RWPE2 (cell line): ENCODE measurements around the gene GREB1.

ENCODE experiments used
- ATAC-seq: fragments of 200-7000 bp; cut with Tn5 transposase; 3 replicates; pipeline ENCODE4 v1.9.1; 2021; ENCODE audit warnings: low read depth
- DNase-seq: peaks from one replicate; pipeline ENCODE4 v3.0.0-alpha.2; 2020; ENCODE audit warnings: low spot score
- H3K27ac ChIP-seq: fragments of 450-650 bp; 2 replicates; pipeline ENCODE4 v1.5.1; 2017; ENCODE audit warnings: mild to moderate bottlenecking; ENCODE audit not compliant: poor library complexity, severe bottlenecking
- H3K27me3 ChIP-seq: fragments of 250-450 bp; sonication (Bioruptor Pico); 2 replicates; pipeline ENCODE4 v1.5.1; 2021; ENCODE audit warnings: mild to moderate bottlenecking, moderate library complexity; ENCODE audit not compliant: insufficient read depth, poor library complexity, severe bottlenecking
- H3K36me3 ChIP-seq: fragments of 250-450 bp; sonication (Bioruptor Pico); 2 replicates; pipeline ENCODE4 v1.5.1; 2020; ENCODE audit warnings: low read depth, mild to moderate bottlenecking, moderate library complexity
- H3K4me1 ChIP-seq: fragments of 250-450 bp; sonication (Bioruptor Pico); 2 replicates; pipeline ENCODE4 v1.5.1; 2021; ENCODE audit warnings: mild to moderate bottlenecking, moderate library complexity; ENCODE audit not compliant: insufficient read depth, poor library complexity, severe bottlenecking
- H3K4me3 ChIP-seq: fragments of 250-450 bp; sonication (Bioruptor Pico); 2 replicates; pipeline ENCODE4 v1.5.1; 2021; ENCODE audit warnings: mild to moderate bottlenecking, moderate library complexity; ENCODE audit not compliant: severe bottlenecking
- H3K9me3 ChIP-seq: fragments of 250-450 bp; sonication (Bioruptor Pico); 2 replicates; pipeline ENCODE4 v1.5.1; 2021; ENCODE audit warnings: mild to moderate bottlenecking, moderate library complexity; ENCODE audit not compliant: severe bottlenecking
- CTCF ChIP-seq: fragments of 450-650 bp; IDR thresholded peaks from one replicate; pipeline ENCODE4 v1.5.1; 2017; ENCODE audit warnings: mild to moderate bottlenecking, moderate library complexity; ENCODE audit not compliant: poor library complexity, severe bottlenecking

GREB1 gene

GRCh38 chr2:11550302-11550701, 16.5 kb downstream of the GREB1 start:
- DNase-seq: no peak

GRCh38 chr2:11550901-11551568, 17.2 kb downstream of the GREB1 start:
- Histone ChIP-seq H3K27ac (no peak overlapping the region), H3K9me3 (no peaks in the 10 kb centered on the region), H3K36me3 (no peaks in the 10 kb centered on the region; the same call in 1 of the 2 replicates), H3K4me1 (peaks cover 6% of the 10 kb centered on the region), H3K4me3 (no peak overlapping the region), H3K27me3 (peaks cover 23% of the 10 kb centered on the region)
- ATAC-seq: no peak
- no peak for DNase-seq
- TF ChIP-seq CTCF: no peak

More at GRCh38 chr2:11550302-11550701, 16.5 kb downstream of the GREB1 start:
- ATAC-seq: no peak
- Histone ChIP-seq H3K4me3 (no peak overlapping the region), H3K36me3 (no peaks in the 10 kb centered on the region; the same call in 1 of the 2 replicates), H3K9me3 (no peaks in the 10 kb centered on the region), H3K4me1 (peaks cover 6% of the 10 kb centered on the region), H3K27me3 (peaks cover 17% of the 10 kb centered on the region), H3K27ac (no peak overlapping the region)
- TF ChIP-seq CTCF: no peak

- Histone ChIP-seq H3K9me3 (no peaks in the 10 kb centered on the region), H3K27me3 (peaks cover 30% of the 10 kb centered on the region)
Measured at GRCh38 chr2:11551569-11552259, 17.9 kb downstream of the GREB1 start.

GRCh38 chr2:11552260-11552638, 18.4 kb downstream of the GREB1 start:
- no peak for DNase-seq
- no peaks in the 10 kb centered on the region for H3K9me3 ChIP-seq
- H3K4me3 ChIP-seq: no peak overlapping the region
- ATAC-seq: no peak
- H3K36me3 ChIP-seq: no peaks in the 10 kb centered on the region; the same call in 1 of the 2 replicates
- no peak overlapping the region for H3K27ac ChIP-seq
- TF ChIP-seq CTCF: no peak
- H3K27me3 ChIP-seq: peaks cover 35% of the 10 kb centered on the region
- H3K4me1 ChIP-seq: peaks cover 6% of the 10 kb centered on the region

More at GRCh38 chr2:11551569-11552259, 17.9 kb downstream of the GREB1 start:
- Histone ChIP-seq H3K27ac (no peak overlapping the region), H3K4me3 (no peak overlapping the region), H3K36me3 (no peaks in the 10 kb centered on the region; the same call in 1 of the 2 replicates), H3K4me1 (peaks cover 6% of the 10 kb centered on the region)
- no peak for ATAC-seq
- TF ChIP-seq CTCF: no peak
- DNase-seq: no peak
